NCI-H82 treated with DMSO at 0.1 percent for 48 hours (cell line): ENCODE results near the gene SLC35F3.
"Not testable (repeated sequence)": the region's sequence is repeated elsewhere in the genome, so short reads cannot be mapped to it uniquely, and the experiment has no call there.

Experiments used
- DNase-seq: peaks from one replicate; lab custom pipeline; 2025; ENCODE audit not compliant: unreplicated experiment; lab: John Stamatoyannopoulos, UW

The SLC35F3 gene

DNA sequence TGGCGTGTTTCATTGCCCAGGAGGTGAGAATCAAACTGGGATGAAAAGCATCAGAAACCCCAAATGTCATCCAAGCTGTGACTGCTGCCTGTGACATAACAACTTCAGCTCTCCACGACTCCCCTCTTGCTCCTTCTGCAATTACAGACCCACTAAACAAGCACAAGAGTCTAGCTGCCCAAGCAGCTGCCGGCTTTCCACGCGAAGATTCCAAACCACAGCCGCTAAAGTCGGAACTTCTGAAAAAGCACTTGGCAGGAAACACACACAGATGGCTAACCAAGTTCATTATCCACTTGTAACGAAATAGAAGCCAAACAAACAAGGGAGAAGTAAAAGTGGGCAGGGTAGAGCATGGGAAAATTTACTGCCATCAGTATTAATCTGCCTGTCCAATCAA lies 198.1 kb downstream of the SLC35F3 start:
- no peak for DNase-seq

DNA sequence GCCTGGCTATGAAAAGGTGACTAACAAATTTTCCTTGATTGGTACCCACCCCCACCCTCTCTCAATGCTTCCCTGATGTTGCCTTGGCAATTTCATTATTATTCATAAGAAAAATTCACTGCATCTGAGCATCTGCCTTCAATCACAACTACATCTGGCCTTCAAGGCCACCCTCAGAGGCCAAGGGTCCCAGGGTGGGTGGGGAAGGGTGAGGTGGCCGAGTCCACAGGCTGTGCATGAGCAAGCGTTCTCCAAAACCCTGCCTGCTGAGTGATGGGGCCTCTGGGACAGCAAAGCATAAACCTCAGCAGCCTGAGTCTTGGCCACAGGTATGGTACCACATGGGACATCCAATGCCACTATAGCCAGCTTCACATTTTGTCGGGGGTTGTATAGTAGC lies 198.7 kb downstream of the SLC35F3 start:
- DNase-seq = no peak

DNA sequence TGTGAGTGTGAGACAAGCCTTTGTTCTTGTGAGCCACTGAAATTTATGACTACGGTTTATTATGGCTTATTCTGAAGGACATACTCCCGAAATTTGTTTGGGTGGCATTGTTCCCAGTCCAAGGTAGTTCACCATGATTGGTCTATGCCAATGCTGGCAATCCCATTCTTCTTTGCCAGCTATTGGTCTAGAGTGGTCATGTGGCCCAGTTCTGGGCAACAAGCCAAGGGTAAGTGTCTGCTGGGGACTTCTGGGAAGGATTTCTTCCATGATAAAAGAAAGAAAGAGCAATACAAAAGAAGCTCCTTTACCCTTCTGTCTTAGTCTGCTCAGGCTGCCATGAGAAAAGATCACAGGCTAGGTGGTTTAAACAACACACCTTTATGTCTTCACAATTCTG lies 201.6 kb downstream of the SLC35F3 start:
- no peak for DNase-seq

DNA sequence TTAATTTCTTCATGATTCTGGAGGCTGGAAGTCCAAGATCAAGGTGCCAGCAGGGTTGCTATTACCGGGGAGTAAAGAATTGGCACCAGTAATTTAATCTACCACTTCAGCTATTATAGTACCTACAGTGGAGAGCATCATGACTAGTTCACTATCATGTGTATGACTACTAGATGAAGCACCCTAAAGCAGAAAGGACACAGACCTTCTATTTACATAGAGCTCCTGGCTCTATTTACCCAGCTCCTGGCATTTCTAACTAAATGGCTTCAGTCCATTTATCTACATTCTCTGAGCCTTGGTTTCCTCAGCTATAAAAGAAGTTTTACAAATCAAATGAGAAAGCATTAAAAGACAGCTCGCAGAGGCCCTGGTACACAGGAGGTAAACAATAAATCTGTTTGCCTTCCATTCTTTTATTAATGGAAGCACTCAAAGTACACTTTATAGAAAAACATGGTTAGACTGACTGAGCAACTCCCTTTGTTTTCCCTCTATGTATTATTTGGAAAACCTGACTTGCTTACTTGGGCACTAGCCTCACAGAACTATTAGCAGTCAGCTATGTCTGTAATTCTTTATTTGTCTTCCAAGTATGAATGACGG lies 203.0 kb downstream of the SLC35F3 start:
- no peak for DNase-seq

DNA sequence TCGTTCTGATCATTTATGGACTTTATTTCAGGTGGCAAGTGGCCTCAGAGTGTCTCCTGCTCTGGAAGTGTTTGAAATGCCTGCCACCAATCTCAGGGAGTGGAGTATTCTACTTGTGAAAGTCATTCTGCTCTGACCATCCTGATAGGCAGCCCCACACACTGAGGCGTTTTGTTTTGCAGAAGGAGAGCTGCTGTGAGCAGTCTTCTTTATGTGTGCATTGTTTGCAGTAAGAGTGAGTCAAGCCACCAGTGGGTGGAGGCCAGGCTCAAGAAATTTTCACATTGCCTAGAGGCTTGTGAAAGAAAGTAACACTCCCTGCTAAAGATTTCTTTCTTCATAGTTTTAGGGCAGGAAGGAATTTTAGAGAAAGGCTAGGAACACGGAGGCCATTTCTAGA lies 204.4 kb downstream of the SLC35F3 start:
- no peak for DNase-seq

DNA sequence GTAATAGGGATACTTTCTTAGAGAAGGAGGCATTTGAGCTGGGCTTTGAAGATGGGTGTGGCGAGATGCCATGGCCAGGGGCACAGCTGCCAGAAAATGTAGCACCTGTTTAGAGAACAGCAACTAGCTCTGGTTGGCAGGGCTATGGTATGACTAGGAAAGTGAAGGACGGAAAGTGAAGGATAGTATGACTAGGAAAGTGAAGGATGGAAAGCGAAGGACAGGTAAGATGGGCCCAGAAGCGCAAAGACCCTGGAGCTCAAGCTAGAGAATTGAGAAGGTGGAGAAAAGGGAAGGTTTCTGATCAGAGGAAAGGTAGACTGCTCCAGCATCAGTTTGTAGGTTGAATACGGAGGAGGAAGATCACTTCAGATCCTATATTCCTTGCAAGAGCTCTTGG lies 205.4 kb downstream of the SLC35F3 start:
- no peak for DNase-seq

DNA sequence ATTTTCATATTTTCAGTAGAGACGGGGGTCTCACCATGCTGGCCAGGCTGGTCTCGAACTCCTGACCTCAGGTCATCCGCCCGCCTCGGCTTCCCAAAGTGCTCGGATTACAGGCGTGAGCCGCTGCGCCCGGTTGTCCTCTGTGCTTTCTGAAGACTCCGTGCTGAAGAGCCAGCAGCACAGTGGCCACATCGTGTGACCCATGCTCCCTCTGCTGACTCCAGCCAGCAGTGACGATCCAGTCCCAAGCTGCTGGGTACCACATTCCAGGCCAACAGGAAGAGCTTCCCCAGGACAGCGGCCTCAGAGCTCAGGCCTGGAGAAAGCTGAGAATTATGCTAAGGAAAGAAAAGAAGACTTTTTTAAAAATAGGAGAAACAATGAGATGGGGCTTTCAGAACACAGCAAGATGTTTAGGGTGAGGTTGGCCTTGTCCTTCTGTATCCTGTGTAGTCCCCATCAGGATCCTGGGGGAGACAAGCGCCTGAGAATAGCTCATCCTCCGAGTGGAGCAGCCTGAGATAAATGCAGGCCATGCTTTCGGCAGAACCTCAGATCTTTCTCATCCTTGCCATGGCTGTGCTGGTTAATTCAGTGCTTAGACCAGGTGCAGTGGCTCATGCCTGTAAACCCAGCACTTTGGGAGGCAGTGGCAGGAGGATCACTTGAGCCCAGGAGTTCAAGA lies 207.1 kb downstream of the SLC35F3 start:
- DNase-seq = no peak

DNA sequence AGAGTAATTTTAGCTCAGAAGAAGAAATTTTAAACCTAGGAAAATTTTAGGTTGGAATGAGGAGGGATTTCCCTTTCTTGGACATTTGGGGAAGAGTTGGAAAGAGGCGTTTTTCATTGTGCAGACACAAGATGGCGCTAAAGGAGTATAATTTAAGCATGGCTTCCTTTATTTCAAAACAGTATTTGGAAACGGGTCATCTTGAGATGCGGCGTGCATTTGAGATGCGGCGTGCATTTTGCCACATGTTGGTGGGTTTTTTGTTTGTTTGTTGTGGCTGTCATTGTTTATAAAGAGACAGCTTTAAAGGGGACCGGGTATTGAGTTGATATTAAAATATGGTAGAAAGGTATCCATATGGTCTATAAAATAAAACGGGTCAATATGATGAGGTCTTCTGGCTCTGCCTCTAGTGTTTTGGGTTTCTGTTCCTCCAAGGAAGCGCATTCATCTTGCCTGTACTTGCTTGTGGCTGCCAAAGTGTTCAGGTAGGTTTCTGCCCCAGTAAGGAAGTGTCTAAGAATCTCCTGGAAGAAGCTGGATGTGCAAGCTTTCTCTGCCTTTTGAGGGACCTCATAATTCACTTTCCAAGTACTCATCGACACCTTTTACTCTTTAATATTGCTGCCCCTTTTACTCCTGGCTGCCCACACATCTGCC lies 210.3 kb downstream of the SLC35F3 start:
- DNase-seq = peak; percentile 48

DNA sequence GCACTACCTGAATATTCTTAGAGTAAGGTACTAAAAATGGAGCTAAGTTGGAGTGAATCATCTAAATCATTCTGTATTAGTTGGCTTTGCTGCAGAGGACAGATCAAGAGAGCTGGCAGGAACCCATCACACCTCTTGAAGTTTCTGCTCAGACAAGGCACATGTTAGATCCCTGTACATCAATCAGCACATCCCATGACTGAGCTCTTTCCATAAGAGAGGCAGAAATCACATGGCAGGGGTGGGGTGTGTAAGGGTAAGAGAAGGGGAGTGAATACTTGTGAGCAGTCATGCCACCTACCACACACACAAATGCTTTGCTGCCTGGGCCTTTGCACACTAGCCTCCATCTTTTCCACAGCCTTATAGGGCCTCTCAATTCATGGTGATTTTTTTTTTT lies 214.4 kb downstream of the SLC35F3 start:
- no peak for DNase-seq

DNA sequence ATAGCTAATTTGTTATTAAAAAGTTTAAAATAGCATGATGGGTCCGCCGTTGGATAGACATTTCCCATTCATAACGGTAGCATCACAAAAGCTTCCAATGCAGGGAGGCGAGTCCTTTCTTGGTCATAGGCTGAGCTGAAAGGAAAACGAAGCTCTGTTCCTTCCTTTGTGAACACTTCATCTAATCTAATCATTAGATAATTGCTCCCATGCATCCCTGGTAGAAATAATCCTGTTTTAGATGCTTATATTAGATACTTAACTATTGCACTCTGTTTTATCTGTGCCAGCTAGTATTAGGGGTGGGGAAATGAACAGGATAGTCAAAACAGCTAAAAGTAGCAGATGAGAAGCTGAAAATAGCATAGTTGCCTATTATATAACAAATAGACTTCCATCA lies 215.0 kb downstream of the SLC35F3 start:
- peak; percentile 18 for DNase-seq

DNA sequence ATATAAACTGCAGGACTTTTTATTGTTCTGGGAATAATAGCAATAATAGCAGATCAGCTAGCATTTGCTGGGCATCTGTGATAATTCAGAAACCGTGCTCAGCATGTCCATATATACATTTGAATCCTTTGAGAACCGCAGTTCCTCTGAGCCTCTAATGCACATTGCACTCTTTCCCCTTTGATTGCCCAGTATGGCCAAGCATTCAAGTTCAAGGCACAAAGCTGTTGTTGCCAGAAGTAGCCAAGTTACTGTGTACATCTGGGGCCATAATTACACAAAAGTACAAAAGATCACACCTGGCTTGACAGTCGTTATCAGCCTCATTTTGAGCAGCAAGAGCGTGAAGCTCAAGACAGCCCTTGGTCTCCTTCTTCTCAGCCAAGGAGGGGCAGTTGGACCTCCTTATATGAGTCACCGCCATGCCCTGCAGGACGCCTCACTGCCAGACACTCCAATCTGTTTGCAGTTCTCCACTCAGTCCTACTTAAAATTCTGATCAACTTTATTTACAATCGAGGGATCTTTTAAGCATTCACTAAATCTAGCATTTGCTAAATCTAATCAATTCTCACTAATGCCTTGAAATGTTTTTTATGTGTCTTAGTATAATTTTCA lies 216.0 kb downstream of the SLC35F3 start:
- DNase-seq = no peak

DNA sequence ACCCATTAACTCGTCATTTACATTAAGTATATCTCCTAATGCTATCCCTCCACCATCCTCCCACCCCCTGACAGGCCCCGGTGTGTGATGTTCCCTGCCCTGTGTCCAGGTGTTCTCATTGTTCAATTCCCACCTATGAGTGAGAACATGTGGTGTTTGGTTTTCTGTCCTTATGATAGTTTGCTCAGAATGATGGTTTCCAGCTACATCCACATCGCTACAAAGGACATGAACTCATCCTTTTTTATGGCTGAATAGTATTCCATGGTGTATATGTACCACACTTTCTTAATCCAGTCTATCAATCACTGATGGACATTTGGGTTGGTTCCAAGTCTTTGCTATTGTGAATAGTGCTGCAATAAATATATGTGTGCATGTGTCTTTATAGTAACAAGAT lies 217.2 kb downstream of the SLC35F3 start:
- not testable (repeated sequence) for DNase-seq

DNA sequence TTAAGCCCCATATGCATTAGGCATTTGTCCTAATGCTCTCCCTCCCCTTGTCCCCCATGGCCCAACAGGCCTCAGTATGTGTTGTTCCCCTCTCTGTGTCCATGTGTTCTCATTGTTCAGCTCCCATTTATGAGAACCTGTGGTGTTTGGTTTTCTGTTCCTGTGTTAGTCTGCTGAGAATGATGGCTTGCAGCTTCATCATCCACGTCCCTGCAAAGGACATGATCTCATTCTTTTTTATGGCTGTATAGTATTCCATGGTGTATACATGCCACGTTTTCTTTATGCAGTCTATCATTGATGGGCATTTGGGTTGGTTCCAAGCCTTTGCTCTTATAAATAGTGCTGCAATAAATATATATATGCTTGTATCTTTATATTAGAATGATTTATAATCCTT lies 218.1 kb downstream of the SLC35F3 start:
- DNase-seq = not testable (repeated sequence)

DNA sequence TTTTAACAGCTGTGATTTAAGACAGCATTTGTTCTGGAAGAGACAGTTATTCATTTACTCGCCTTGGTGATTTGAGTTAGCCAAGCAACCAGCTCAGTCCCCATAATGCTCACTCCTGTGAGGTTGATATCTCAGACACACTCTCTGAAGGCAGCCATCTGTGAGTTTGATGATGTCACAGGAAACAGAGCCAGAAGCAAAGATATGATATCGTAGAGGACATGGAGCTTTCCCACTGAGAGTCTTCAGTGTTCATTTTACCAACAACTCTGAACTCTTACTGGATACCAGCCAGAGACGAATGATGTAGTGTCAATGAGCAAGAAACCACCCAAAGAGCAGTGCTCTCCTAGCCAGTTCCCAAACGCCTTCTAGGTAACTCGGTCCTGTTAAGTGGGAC lies 219.4 kb downstream of the SLC35F3 start:
- no peak for DNase-seq

DNA sequence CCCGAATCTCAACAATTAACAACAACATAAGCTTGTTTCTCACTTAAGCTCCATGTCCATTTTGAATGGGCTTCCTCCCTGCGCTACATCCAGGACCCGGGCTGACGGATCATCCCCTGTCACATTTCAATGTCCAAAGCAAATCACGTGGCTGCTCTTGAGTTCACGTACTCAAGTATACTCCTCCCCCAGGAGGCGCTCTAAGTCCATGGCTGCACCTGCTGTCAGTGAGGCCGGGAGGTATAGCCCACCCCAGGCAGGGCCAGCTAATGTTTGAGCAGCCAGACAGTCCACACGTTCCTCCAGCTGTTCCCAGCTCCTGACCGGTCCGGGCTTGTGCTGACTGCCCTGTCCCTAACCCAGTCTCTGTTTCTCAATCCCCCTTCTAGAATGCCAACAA lies 220.8 kb downstream of the SLC35F3 start:
- DNase-seq = peak; percentile 75

DNA sequence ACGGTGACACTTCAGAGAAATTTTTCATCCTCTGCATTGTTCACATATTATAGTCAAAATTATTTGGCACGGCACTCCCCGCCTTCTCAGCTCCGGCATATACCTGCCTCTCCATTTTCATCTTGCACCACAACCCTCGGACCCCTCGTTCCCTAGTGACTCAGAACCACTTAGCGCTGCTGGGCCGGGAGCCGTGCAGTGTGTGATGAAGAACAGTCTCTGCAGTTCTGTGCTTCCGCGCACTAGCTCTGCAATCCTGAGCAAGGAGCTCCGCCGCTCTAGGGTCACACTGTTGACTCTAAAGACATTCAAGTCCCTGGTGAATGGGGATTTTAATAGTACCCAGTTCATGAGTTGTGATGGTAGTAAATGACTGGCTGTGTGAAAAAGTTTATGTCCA lies 221.2 kb downstream of the SLC35F3 start:
- DNase-seq = no peak

DNA sequence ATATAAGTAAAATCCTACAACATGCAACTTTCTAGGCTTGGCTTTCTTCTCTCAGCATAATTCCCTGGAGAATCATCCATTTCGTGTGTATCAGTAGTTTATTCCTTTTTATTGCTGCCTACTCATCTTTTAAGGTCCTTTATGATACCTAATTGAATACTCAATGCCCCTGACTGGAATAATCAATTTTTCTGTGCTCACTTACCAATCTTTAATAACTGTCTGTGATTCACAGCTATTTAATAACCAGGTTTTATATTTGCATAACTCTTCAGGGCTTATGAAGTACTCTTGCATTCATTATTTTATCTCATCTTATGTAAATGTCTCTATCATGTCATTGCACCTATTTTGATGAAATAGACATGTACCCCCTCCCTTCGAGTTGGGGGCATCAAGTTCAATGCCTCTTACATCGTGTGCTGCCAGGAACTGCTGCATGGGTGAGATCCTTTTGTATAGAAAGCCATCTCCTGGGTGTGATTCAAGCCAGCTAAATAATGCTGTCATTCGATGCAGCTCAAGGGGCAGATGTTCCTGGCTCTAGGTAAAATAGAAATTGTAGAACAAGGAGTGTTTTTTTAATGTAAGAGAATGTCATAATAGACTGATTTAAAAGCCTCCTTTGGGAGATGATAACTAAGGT lies 222.7 kb downstream of the SLC35F3 start:
- no peak for DNase-seq

DNA sequence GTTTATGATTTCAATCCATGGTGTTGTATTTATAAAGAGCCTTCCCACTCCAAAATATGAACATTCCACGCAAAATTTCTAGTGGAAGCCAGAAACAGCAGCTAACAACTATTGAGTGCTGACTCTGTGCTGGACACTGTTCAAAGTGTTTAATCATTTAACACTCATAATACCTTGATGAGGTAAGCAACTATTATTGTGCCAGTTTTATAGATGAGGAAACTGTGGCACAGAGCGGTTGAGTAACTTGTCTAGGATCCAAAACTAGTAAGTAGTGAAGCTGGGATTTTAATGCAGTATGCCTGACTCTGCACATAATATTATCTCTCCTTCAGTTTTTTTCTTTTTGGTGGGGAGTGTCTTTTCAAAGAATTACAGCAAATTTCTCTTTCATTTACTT lies 228.3 kb downstream of the SLC35F3 start:
- DNase-seq = no peak

DNA sequence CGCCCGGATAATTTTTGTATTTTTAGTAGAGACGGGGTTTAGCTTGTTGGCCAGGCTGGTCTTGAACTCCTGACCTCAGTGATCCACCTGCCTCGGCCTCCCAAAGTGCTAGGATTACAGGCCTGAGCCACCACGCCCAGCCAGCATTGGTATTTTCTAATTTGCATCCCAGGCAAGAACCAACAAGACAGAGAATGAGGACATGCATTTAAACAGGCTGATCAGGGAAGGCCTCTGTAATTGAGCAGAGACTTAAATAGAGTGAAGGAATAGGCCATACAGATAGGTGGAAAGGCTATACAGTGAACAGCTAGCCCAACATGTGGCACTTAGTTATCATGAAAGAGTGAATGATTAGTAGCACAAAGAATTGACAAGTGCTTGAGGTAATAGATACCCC lies 230.4 kb downstream of the SLC35F3 start:
- DNase-seq = no peak

DNA sequence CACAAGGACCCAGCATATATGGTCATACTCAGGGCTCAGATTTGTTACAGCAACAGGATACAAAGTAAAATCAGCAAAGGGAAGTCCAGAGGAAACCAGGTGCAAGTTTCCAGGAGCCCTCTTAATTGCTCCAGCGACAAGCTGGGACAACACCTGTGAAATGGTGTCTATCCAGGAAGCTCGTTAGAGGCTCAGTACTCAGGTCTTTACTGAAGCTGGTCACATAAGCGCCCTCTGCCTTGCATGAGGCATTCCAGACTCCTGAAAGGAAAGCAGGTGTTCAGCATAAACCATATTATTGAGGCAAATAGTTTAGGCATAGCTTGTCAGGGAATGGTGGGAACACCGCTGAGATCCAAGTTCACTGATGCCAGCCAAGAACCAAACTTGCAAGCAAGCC lies 231.0 kb downstream of the SLC35F3 start:
- no peak for DNase-seq

DNA sequence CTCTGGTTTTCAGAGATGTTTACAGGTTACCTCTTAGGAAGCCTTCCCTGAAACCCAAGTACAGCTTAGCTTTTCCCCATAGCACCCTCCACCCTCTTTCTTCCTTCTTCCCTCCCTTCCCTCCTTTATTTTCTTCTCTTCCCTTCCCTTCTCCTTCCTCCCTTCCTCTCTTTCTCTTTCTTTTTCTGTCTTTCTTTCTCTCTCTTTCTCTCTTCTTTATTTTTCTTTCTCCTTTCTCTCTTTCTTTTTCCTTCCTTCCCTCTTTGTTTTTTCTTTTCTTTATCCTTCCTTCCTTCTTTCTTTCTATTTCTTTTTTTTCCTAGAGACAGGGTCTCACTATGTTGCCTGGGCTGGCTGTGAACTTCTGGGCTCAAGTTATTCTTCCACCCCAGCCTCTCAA lies 231.6 kb downstream of the SLC35F3 start:
- no peak for DNase-seq

DNA sequence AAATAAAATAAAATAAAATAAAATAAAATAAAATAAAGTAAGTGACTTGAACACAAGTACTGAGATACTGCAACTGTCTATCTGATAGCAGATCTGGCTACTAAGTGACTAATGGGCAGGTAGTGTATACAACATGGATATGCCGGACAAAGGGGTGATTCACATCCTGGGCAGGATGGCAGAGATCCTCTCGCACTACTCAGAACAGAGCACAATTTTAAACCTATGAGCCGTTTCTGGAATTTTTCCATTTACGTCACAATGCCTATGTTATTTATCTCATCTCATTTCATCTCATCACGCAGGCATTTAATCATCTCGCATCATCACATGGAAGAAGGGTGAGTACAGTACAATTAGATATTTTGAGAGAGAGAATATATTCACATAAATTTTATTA lies 235.5 kb downstream of the SLC35F3 start:
- no peak for DNase-seq
